Transverse colon (tissue), 4 donors: ENCODE data around the gene TRAF3IP3. TPM values are rescaled to one million over a fixed set of nuclear protein-coding genes. Genes with fewer than 3 reads are reported as not detected.

ENCODE experiments used
- DNase-seq: peaks from one replicate; pipeline ENCODE4 v3.0.0-alpha.2; 2019
- H3K27ac ChIP-seq, 4 donors: fragments of 200-600 bp; sonication (generic); 2 replicates each; pipeline ENCODE4 v1.5.1; 2016 to 2018; ENCODE audit warnings: inconsistent platforms in 4 of 4
- H3K27me3 ChIP-seq: fragments of 200-600 bp; sonication (generic); 2 replicates; pipeline ENCODE4 v1.5.1; 2017; ENCODE audit warnings: inconsistent platforms
- H3K36me3 ChIP-seq, 4 donors: fragments of 200-600 bp; sonication (generic); 2 replicates each; pipeline ENCODE4 v1.5.1; 2017 to 2019; ENCODE audit warnings: inconsistent platforms in 4 of 4
- H3K4me1 ChIP-seq, 4 donors: fragments of 200-600 bp; sonication (generic); 2 replicates each; pipeline ENCODE4 v1.5.1; 2017 to 2020; ENCODE audit warnings: inconsistent platforms in 4 of 4
- H3K4me3 ChIP-seq, 4 donors: fragments of 200-600 bp; sonication (generic); 1 replicate in 1 of 4; 2 replicates in 3 of 4; pipeline versions ENCODE4 v1.5.1 to v1.6.1; 2017 to 2019; ENCODE audit warnings: inconsistent platforms in 4 of 4
- H3K9me3 ChIP-seq, 2 donors: fragments of 200-600 bp; sonication (generic); 2 replicates each; pipeline ENCODE4 v1.5.1; 2017 to 2019; ENCODE audit warnings: inconsistent platforms in 2 of 2
- EP300 ChIP-seq: sonication (generic); formaldehyde crosslinking; IDR thresholded peaks from one replicate; pipeline ENCODE4 v1.6.1; 2017; ENCODE audit warnings: antibody characterized with exemption, low read depth
- POLR2A ChIP-seq: fragments of 450-650 bp; IDR thresholded peaks from one replicate; pipeline ENCODE4 v1.6.1; 2016; ENCODE audit warnings: antibody characterized with exemption, mild to moderate bottlenecking, moderate library complexity
- POLR2AphosphoS5 ChIP-seq, 3 donors: sonication (generic); formaldehyde crosslinking; IDR thresholded peaks; one replicate each; pipeline ENCODE4 v1.6.1; 2016; ENCODE audit warnings: antibody characterized with exemption in 3 of 3
- WGBS, 2 donors: methylation state at CpG; one replicate each; pipeline ENCODE4 v1.1.5; 2018; ENCODE audit warnings: low coverage in 1 of 2; 5-methylcytosine and 5-hydroxymethylcytosine counted together
- in situ Hi-C, 4 donors: fragments of 200-750 bp; cut with MboI; loops; one replicate each; pipeline versions ENCODE4 v1.15.0 to v1.15.1; 2017; ENCODE audit warnings: low sequenced_read_pairs in 3 of 4, low pct_ligation_motif_present in 1 of 4, low pct_unique_long_range_greater_than_20kb in 1 of 4
- intact Hi-C: fragments of 100-400 bp; cut with DNase I; formaldehyde crosslinking; loops from one replicate; pipeline ENCODE4 v1.15.1; 2023; ENCODE audit warnings: low total_unique reads
- total RNA-seq, 4 donors: library from RNA; depleted of rRNA; stranded (reverse); fragments of >200 nt; gene quantifications; one replicate each; pipeline ENCODE4 v1.1.0, GENCODE V29; 2016
- TF ChIP-seq, protein P1 (sequence below), 5 experiments: fragments of 200-600 bp in 3 of 5; fragments of 450-650 bp in 2 of 5; sonication (generic) in 3 of 5; IDR thresholded peaks; 1 replicate in 2 of 5; 2 replicates in 3 of 5; pipeline ENCODE4 v1.5.1; 2016 to 2017; ENCODE audit warnings: antibody characterized with exemption in 5 of 5, inconsistent platforms in 3 of 5, mild to moderate bottlenecking in 2 of 5, moderate library complexity in 1 of 5

The TRAF3IP3 gene
- total RNA-seq, 4 donors from 2014 or later, result 2.3 to 17.6 (median 6.8) TPM

GRCh38 chr1:209800984-209801834 is 45.4 kb downstream of the TRAF3IP3 start:
- no peak for DNase-seq
- in situ Hi-C loops, result no loop called here
- TF ChIP-seq EP300 (no peak), POLR2A (no peak)
- H3K9me3 ChIP-seq, result no peaks in the 10 kb centered on the region
- no peaks in the 10 kb centered on the region for H3K36me3 ChIP-seq
- WGBS, 2 donors, result 78 to 90% methylated on average over 2 to 5 of the region's 5 CpGs
- no peak overlapping the region for H3K4me3 ChIP-seq
- intact Hi-C loops, result no loop called here
- H3K27me3 ChIP-seq, result no peaks in the 10 kb centered on the region
- peaks cover 0 to 6% (median 0%) of the 10 kb centered on the region in 4 donors for H3K4me1 ChIP-seq
- H3K27ac ChIP-seq, result no peak overlapping the region

- no peak overlapping the region for H3K27ac ChIP-seq
- DNase-seq, result no peak
- no peaks in the 10 kb centered on the region for H3K36me3 ChIP-seq
- intact Hi-C loops (no loop called here), in situ Hi-C loops (no loop called here)
- no peaks in the 10 kb centered on the region for H3K27me3 ChIP-seq
- 68 to 79% methylated on average over 4 of the region's 4 CpGs for WGBS, 2 donors
- TF ChIP-seq POLR2A (no peak), EP300 (no peak), POLR2AphosphoS5 (IDR thresholded peaks at IDR 0.05) (no peak)
- TF ChIP-seq, protein P1, sequence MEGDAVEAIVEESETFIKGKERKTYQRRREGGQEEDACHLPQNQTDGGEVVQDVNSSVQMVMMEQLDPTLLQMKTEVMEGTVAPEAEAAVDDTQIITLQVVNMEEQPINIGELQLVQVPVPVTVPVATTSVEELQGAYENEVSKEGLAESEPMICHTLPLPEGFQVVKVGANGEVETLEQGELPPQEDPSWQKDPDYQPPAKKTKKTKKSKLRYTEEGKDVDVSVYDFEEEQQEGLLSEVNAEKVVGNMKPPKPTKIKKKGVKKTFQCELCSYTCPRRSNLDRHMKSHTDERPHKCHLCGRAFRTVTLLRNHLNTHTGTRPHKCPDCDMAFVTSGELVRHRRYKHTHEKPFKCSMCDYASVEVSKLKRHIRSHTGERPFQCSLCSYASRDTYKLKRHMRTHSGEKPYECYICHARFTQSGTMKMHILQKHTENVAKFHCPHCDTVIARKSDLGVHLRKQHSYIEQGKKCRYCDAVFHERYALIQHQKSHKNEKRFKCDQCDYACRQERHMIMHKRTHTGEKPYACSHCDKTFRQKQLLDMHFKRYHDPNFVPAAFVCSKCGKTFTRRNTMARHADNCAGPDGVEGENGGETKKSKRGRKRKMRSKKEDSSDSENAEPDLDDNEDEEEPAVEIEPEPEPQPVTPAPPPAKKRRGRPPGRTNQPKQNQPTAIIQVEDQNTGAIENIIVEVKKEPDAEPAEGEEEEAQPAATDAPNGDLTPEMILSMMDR (IDR thresholded peaks at IDR 0.05), result no peak
- H3K4me3 ChIP-seq, result no peak overlapping the region
- H3K4me1 ChIP-seq, result peaks cover 0 to 12% (median 0%) of the 10 kb centered on the region in 4 donors
- no peaks in the 10 kb centered on the region for H3K9me3 ChIP-seq
Measured at GRCh38 chr1:209802117-209802779, 46.4 kb downstream of the TRAF3IP3 start.

GRCh38 chr1:209802780-209803152 is 46.9 kb downstream of the TRAF3IP3 start:
- TF ChIP-seq EP300 (no peak), POLR2A (no peak), POLR2AphosphoS5 (IDR thresholded peaks at IDR 0.05) (no peak)
- TF ChIP-seq, protein P1 (IDR thresholded peaks at IDR 0.05), result no peak
- Histone ChIP-seq H3K4me3 (no peak overlapping the region), H3K9me3 (no peaks in the 10 kb centered on the region), H3K4me1 (peaks cover 0 to 12% (median 0%) of the 10 kb centered on the region in 4 donors), H3K27me3 (no peaks in the 10 kb centered on the region), H3K36me3 (no peaks in the 10 kb centered on the region), H3K27ac (no peak overlapping the region)
- in situ Hi-C loops (no loop called here), intact Hi-C loops (no loop called here)
- WGBS, 2 donors, result 89% methylated on average over 4 of the region's 4 CpGs; no CpG with 5 or more reads in 1 of the 2 donors
- DNase-seq, result no peak

DNA sequence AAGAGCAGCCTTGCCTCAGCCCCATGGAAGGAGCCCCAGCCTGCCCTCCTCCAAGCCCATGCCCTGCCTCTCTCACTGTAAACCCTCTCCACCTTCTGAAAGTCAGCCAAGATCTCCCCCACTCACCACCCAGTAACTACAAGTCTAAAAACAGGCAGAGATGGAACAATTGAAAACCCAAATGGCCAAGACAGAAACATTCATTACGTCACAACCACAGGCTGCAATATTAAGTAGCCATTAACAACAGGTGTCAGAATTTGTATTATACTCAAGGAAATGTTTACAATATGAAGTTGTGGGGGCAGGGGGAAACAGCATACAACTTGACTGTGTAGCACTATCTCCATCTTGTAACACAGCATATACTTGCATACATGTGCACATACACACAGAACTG is 47.7 kb downstream of the TRAF3IP3 start:
- intact Hi-C loops (no loop called here), in situ Hi-C loops (no loop called here)
- no peaks in the 10 kb centered on the region for H3K9me3 ChIP-seq
- H3K4me1 ChIP-seq, result peaks cover 0 to 15% (median 3%) of the 10 kb centered on the region in 4 donors
- no peaks in the 10 kb centered on the region for H3K36me3 ChIP-seq
- no peaks in the 10 kb centered on the region for H3K27me3 ChIP-seq
- no peak overlapping the region for H3K27ac ChIP-seq
- no peak for DNase-seq
- no peak overlapping the region for H3K4me3 ChIP-seq
- WGBS, 2 donors, result 92% methylated on average over 1 of the region's 1 CpG; no CpG with 5 or more reads in 1 of the 2 donors
- TF ChIP-seq, protein P1 (IDR thresholded peaks at IDR 0.05), result no peak
- TF ChIP-seq EP300, result no peak
- TF ChIP-seq POLR2A, result no peak
- no peak for TF ChIP-seq POLR2AphosphoS5 (IDR thresholded peaks at IDR 0.05)
